Measurements from ENCODE around the gene CFL1.
A peak's percentile ranks its signal among the peaks of the same experiment; 100 is the strongest.

The CFL1 gene

DNA sequence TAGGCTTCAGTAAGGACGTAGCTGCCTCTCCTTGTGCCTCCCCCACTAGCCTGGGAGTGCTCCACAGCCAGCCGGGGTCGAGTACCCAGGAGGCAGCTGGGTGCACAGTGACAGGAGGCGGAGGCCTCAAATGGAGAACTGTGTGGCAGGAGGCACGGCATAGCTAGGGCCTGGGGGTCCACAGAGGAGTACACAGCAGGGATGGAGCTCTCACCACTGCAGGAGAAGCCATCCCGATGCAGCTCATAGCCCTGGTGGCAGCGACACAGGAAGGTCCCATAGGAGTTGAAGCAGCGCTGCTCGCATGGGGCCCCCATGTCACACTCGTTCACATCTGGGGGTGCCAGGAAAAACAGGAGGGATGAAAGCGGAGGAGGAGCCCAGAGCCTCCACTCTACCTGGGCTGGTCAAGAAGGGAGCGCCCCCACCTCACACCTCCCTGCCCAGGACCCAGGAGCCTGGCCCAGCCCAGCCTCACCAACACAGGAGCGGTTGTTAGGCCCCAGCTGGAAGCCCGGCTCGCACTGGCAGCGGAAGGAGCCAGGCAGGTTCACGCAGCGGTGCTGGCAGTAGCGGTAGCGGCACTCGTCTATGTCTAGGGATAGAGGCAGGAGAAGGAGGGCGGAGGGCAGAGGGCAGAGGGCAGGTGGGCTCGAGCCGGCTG, 11.8 kb upstream of the CFL1 start:
- DNase-seq = no peak

DNA sequence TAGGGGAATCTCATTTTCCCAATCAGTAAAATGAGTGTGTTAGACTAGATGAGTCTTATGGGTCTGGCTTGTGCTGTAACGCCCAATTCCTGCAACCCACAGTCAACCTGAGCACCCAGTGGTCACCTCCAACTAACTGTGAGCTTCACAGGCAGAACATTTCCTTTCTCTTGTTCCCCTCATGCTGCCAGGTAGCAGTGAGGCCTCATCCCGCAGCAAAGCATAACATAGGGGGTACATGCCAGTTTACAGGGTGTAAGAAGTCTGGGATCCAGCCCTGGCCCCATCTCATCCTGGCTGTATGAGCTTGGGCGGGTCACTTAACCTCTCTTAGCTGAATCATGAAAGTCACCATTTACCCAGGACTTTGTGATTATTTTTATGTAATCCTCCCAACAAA, 10.9 kb upstream of the CFL1 start:
- DNase-seq = no peak

DNA sequence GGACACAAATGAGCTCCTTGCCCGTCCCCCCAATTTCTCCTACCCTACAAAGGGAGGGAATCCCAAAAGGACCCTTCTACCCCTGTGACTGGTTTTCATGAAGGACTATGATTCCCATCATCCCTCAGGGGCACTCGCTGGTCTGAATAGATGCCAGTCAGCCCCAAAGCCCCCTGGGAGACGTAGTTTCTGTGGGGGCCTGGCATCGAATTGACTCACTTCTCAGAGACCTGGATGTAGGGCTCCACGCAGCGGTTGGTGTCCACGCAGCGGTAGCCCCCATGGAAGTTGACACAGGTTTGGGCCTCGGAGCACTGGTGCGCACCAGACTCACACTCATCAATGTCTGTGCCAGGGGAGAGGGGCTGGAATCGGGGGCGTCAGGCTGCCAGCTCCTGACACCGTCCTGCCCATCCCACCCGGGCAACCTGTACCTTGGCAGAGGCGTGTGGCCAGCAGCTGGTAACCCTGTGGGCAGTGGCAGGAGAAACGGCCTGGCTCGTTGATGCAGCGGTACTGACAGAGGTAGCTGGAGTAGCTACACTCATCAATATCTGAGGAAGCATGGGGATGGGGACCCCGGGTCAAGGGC, 10.2 kb upstream of the CFL1 start:
- no peak for DNase-seq

DNA sequence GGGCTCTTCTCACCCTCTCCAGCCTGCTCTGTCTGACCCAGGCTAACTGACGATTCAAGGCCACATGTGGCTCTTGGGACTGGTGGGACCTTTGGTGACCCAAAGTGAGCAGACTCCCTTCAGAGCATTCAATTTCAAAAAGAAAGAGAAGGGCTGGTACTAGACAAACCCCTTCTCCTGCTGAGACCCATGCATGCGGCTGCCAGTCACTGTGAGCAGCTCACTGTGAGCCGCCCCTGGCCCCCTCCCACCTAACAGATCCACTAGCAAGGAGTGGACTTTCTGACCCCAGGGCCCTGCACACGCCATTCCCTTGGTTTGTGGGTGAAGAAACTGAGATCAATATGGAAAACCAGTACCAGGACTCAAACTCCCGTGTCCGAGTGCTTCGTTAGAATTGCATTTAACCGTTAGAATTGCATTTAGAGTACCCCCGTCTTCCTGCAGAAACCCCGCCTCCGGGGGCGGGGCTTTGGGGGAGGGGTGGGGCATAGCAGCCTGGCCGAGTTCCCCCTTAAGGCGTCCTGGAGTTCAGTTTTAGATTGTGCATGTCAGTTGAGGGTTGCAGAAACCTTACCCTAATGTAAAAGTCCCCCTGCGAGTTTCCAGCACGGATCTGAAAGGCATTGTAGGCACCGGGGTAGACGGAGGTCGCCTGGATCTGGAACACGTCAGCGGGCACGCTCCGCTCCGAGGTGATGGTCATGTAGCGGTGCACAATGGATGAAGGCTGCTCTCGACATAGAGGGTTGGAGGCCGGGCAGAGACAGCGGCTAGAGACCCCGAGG, 9.5 kb upstream of the CFL1 start:
- DNase-seq = no peak

DNA sequence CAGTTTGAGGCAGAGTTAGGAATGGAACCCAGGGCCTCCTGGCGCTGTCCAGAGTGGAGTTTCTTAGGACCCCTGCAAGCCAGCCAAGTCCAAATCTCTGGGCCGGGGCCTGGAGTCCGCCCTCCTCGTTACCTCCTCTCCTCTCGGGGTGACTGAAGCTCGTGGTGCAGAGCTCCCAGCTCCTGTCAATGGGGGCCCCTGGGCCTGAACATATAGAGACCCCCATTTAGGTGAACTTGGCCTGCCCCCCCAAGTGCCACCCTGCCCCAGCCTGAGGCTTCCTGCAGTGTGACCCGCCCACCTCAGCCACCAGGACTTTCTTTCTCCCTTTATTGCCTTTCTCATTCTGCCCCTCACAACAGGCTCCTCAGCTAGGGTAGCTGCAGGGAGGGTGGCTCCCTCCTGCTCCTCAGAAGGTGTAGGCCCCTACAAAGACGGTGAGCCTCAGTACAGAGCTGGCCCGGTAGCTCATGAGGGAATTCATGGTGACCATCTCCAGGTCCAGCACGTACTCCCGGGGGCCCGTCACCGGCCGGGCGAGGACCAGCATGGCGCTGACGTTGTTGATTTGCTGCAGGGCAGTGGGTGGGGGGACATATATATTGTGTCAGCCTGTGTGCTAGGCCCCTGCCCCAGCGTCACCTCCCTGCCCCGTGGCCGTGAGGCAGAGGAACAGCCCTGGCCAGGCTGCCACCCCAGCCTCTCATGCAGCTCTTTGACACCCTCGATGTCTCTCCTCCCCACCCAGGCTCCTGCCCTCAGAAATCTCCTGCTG, 8.7 kb upstream of the CFL1 start:
- no peak for DNase-seq

DNA sequence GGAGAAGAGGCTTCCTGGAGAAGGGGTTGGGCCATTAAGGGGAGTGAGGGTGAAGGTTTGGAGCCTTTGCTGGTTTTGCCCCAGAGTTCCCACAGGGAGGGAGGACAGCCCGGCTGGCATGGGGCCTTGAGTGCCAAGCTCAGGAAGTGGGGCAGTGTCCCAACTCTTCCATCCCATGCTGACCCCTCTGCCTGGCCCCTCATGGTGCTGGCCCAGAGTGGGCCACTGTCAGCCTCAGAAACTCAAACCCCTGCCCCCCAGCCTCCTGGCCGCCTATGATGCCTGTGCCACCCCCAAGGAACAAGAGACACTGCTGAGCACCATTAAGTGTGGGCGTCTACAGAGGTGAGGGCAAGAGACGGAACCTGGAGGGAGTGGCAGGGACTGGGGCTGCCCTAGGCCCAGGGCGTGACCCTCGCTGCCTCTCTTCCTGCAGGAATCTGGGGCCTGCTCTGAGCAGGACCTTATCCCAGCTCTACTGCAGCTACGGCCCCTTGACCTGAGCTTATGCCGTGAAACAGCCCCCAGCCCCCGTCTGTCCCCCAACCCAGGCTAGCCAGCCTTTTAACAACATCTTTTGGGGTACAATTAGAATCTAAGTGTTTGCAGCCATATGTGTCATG, 7.7 kb upstream of the CFL1 start:
- no peak for DNase-seq

DNA sequence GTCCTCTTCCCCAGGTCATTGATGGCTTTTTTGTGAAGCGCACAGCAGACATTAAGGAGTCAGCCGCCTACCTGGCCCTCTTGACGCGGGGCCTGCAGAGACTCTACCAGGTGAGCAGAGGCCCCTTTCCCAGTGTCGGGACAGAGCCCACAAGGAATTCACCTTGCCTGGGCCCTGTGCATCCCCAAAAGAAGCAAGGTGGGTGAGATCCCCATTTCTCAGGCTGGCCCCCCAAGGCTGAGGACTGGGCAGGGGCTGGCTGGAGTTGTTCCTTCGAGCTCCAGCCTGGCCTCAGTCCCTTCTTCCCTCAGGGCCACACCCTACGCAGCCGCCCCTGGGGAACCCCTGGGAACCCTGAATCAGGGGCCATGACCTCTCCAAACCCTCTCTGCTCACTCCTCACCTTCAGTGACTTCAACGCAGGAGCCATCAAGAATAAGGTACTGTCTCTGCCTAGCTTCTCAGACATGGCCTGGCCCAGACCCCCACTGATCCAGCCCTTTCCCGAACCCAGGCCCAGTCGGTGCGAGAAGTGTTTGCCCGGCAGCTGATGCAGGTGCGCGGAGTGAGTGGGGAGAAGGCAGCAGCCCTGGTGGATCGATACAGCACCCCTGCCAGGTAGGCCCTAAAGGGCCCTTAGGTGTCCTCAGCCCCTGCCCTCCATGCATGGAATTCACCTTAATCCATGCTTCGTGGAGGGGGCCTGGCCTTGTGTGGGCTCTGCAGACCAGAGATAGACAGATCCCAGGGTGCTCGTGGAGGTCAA, 6.9 kb upstream of the CFL1 start:
- DNase-seq = no peak

DNA sequence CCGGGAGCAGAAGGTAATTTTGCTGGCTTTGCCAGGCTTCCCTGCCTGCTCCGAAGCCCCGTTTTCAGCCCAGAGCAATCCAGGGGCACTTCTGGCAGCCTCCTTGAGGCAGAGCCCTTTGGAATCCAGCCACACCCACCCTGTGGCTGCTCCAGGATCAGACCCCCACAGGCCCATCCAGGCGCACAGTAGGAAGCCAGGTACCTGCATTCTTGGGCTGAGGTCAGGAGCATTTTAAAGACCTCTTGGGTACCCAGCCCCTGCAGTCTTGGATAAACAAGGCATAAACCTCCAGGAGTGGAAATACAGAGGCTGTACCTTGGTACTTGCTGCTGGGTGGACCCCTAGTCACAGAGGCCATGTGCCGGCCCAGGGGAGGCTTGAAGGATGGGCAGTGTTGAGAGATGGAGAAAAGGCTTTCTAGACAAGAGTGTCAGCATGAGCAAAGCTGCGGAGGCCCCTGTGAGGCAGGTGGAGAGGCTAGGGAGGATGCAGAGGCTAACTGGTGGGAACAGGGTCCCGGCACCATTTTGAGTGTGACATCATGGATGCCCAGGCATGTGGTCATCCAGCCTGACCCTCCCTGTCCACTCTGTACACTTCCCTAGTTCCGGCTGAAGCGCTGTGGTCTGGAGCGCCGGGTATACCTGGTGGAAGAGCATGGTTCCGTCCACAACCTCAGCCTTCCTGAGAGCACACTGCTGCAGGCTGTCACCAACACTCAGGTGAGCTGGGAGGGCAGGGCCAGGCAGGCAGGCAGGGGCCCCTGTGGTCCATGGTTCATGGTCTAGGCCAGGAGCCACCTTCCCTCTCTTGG, 6.1 kb upstream of the CFL1 start:
- no peak for DNase-seq

DNA sequence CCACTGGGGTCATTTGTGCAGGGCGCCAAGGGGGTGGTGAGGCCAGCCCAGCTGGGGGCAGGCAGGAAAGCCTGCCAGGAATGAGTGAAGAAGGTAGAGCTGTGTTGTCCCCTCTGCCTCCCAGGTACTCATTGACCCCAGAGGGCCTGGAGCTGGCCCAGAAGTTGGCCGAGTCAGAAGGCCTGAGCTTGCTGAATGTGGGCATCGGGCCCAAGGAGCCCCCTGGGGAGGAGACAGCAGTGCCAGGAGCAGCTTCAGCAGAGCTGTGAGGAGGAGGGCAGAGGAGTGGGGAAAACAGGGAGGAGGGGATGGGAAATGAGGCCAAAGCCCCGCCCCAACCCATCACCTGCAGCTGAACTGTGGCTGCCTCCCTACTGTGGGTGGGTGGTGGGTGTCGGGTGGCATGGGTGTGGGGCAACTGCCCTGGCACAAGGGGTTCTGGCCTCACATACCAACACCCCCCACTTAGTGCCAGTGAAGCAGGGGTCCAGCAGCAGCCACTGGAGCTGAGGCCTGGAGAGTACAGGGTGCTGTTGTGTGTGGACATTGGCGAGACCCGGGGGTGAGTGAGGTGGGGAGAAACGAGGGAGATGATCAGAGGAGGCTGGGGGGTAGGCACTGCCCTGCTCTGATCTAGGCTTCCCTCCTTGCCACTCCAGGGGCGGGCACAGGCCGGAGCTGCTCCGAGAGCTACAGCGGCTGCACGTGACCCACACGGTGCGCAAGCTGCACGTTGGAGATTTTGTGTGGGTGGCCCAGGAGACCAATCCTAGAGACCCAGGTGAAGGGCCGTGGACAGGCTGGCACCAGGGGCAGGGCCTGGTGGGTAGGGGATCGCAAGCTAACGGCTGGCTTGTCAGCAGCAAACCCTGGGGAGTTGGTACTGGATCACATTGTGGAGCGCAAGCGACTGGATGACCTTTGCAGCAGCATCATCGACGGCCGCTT, 5.2 kb upstream of the CFL1 start:
- DNase-seq = no peak

DNA sequence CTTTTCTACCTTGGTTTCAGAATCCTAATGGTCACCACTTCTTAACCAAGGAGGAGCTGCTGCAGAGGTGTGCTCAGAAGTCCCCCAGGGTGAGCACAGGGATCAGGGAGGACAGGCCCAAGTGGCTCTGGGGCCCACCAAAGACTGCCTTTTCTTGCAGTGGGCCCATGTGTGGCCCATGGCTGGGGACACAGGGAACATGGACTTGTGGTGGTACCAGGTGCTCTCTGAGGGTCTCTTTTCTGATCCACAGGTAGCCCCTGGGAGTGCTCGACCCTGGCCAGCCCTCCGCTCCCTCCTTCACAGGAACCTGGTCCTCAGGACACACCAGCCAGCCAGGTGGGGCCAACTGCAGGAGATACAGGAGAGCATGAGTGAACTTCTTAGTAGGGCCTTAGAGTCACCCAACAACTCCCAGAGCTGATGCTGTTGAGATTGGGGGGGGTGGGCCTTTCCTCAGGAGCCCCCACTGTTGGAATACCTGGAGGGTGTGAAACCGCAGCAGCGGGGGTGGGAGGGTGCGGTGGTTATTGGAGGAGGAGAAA, 4.3 kb upstream of the CFL1 start:
- DNase-seq = no peak

DNA sequence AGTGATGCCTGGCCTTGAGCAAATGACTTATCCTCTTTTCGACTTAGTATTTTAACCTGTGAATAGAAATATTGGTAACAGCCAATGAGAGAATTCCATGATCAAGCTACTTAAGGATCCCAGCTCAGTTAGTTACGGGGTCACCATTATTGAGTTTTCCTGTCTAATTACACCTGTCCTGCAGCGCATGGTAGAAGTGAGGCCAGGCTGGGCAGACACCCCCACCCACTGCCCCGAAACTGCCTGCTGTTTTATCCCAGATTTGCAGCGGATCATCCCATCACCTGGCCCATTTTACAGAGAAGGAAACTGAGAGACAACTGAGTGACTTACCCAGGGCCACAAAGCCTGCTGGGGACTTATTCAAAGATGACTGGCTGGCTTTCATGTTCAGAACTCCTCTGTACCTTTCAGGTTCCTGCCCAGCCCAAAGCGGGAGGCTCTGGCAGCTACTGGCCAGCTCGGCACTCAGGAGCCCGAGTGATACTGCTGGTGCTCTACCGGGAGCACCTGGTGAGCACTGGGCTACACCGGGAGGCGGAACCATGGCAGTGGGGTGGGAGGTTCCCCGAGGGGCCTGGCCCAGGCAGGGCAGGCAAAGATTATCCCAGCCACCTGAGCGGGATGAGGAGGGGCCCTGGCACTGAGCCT, 3.7 kb upstream of the CFL1 start:
- DNase-seq = no peak

DNA sequence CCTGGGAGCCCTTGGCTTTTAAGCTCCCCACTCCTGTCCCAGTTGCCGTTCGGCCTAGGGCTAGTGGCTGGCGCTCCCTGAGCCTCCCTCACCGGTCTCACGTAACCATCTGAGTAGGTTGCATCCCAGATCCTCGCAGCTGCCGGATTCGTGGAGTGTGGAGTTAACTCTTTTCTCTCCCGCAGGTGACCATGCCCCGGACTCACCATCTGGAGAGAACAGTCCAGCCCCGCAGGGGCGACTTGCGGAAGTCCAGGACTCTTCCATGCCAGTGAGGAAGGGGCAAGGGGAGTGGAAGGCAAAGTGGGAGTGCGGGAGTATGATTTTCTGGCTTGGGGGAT, 3.2 kb upstream of the CFL1 start:
- no peak for DNase-seq

DNA sequence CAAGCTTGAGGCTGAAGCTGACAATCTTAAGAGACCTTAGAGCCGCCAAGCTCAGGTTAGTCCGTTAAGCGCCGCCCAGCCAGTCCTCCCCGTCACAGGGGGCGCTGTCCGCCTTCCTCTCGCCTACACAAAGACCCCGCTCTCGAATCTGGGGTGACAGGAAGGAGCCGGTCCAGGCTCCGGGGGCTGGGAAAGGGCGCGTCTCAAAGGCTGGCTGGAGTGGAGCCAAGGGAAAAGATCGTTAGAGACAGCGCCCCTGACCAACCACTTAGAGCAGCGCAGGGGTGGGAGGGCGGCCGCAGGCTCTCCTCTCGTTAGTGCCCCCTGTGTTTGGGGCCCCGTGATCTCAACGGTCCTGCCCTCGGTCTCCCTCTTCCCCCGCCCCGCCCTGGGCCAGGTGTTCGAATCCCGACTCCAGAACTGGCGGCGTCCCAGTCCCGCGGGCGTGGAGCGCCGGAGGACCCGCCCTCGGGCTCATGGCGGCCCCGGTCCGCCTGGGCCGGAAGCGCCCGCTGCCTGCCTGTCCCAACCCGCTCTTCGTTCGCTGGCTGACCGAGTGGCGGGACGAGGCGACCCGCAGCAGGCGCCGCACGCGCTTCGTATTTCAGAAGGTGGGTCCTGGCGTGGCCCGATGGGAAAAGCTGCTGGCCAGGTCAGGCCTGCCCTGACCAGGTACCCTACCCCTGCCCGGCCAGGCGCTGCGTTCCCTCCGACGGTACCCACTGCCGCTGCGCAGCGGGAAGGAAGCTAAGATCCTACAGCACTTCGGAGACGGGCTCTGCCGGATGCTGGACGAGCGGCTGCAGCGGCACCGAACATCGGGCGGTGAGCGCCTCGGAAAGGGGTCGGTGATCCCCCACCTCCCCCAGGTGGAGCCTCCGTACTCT, 2.5 kb upstream of the CFL1 start, which contains the start of gene MUS81:
Gene MUS81 (plus strand): TSS at position 156 of the 887 bp plus-strand sequence. CDS start 321 bp downstream, at position 477.
- DNase-seq = peak; percentile 94

DNA sequence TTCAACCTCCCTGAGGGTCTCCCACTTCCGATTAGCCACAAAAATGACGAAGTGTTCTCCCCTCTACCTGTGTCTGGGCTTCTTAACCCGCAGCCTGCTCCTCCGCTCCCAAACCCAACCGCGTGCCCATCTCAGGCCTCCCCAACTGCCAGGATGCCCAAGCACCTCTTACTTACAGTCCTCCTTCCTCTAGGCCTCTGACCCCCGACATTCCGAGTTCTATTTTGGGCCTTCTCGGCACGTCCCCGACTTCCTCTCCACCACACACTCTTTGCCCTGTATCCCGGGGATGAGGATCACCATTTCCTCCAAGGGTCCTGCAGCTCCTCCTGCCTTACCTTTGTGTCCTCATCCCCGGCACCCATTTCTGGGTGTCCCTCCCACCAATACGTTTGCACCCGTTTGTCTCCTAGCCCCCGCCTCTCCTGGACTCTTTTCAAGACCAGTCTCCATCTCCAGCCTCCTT, 1.9 kb upstream of the CFL1 start:
- DNase-seq = no peak

DNA sequence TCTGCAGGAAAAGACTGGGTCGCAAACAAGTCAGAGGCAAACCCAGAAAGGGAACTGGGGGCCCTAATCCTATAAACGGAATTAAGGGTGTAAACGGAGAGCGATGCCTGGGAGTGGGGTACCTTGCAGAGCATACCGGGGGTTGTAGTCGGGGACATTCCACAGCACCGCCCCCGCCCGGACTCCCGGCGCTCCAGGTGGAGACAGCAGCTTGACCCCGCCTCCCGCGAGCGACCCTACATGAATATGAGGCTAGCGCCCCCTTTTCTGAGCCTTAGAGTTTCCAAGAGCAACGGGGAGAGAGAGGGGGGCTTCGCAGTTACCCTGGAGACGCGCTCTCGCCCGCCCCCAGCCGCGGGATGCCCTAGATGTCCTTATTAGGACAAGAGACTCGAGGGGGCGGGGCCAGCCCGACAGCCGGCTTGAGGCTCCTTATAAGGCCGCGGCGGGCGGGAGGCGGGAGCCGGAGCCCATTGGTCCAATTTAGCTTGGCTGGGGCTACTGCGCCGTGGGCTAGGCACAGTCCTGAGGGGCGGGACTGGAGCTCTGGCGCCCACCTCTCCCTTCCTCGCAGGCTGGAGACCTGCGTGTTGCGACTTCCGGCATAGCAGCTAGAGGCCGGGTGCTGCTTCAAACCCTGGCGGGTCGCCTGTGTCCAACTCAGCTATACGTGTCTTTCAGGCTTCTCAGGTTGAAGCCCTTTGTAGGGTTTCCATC, 1.3 kb upstream of the CFL1 start:
- peak; percentile 96 to 98 for DNase-seq

DNA sequence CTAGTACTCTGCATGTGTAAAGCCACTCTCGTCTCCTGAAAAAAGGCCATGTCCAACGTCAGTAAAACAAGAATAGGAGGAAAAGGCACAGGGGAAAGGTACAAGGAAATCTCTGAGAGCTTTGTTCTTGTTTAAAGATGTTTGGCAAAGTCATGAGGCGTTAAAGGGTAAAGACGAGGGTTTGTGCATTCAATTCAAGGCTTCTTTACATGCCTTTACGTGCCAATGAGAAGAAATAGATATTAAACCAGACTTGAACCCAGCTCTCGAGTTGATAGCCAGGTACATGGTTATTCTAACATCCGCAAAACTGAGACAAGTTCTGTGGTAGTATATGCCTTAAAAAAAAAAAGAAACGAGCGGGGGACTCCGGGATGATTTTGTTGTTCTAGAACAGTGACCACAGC, 704 bp upstream of the CFL1 start:
- DNase-seq = no peak

DNA sequence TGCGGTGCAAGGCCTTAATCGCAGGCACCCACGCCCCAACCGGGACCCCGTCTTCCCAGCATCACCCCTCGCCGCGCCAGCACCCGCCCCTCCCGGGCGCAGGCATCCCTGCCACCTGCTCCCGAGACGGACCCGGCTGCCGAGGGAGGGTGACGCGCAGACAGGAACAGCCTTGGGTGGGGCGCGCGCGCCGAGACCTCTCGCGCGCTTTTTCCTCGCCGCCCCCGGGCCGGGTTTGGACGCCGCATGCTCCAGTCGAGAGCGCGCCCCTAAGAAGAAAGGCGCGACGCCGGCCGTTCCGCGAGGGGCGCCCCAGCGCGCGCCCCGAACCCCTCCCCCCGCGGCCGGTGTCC, 504 bp downstream of the CFL1 start:
- DNase-seq = no peak

Data from SHP77 (cell line).